Neural cell (in vitro differentiated cells): ENCODE data around the gene SH3RF3.

Experiments
- CTCF ChIP-seq: fragments of 450-650 bp; IDR thresholded peaks from 2 replicates; pipeline ENCODE4 v1.5.1; 2014; ENCODE audit warnings: antibody characterized with exemption, mild to moderate bottlenecking, moderate library complexity; ENCODE audit not compliant: poor library complexity, severe bottlenecking
- POLR2AphosphoS5 ChIP-seq: IDR thresholded peaks from 2 replicates; pipeline ENCODE4 v1.6.1; 2012

GRCh38 chr2:109459485-109459884 lies 330.5 kb downstream of the SH3RF3 start:
- TF ChIP-seq CTCF (no peak), POLR2AphosphoS5 (no peak)
